Panc1 (cell line): ENCODE results near the gene MOV10L1.

Source experiments
- POLR2AphosphoS5 ChIP-seq: IDR thresholded peaks from 2 replicates; pipeline ENCODE4 v1.6.1; 2012; ENCODE audit warnings: mild to moderate bottlenecking, low read depth, low read length, moderate library complexity
- TF ChIP-seq, protein P1 (sequence below): fragments of 450-650 bp; IDR thresholded peaks from 2 replicates; pipeline ENCODE4 v1.5.1; 2017; ENCODE audit warnings: mild to moderate bottlenecking

DNA sequence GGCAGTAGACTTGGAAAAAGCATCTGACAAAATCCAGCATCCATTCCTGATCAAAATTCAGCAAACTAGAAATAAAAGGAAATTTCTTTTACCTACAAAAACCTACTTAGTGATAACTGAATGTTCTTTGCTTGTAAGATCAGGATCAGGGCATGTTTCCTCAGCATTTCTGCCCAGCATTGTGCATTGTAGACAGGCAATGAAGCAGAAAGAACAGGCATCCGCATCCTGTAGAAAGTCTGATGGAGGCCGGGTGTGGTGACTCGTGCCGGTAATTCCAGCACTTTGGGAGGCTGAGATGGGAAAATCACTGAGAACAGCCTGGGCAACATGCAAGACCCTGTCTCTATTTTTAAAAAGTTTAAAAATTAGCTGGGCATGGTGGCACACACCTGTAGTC lies 48.2 kb downstream of the MOV10L1 start:
- TF ChIP-seq POLR2AphosphoS5: no peak
- TF ChIP-seq, protein P1, sequence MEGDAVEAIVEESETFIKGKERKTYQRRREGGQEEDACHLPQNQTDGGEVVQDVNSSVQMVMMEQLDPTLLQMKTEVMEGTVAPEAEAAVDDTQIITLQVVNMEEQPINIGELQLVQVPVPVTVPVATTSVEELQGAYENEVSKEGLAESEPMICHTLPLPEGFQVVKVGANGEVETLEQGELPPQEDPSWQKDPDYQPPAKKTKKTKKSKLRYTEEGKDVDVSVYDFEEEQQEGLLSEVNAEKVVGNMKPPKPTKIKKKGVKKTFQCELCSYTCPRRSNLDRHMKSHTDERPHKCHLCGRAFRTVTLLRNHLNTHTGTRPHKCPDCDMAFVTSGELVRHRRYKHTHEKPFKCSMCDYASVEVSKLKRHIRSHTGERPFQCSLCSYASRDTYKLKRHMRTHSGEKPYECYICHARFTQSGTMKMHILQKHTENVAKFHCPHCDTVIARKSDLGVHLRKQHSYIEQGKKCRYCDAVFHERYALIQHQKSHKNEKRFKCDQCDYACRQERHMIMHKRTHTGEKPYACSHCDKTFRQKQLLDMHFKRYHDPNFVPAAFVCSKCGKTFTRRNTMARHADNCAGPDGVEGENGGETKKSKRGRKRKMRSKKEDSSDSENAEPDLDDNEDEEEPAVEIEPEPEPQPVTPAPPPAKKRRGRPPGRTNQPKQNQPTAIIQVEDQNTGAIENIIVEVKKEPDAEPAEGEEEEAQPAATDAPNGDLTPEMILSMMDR: no peak
